Cardiac fibroblast (primary cell): ENCODE data around the gene ZEB1.
A peak's percentile ranks its signal among the peaks of the same experiment; 100 is the strongest.

ENCODE experiments used
- DNase-seq, 2 donors: peaks; one replicate each; pipeline versions ENCODE4 v3.0.0 to v3.0.0-alpha.2; 2010; ENCODE audit warnings: low read depth in 2 of 2
- H3K4me3 ChIP-seq, 2 donors: replicated peaks in 1 of 2; 1 replicate in 1 of 2; 2 replicates in 1 of 2; pipeline ENCODE4 v1.5.1; 2011; ENCODE audit warnings: low read depth in 2 of 2, low read length in 2 of 2, mild to moderate bottlenecking in 2 of 2, moderate library complexity in 1 of 2
- CTCF ChIP-seq: IDR thresholded peaks from one replicate; pipeline ENCODE4 v1.5.1; 2011; ENCODE audit warnings: low read depth, mild to moderate bottlenecking, low read length, inconsistent platforms

Gene ZEB1

GRCh38 chr10:31431021-31431420, 112.0 kb downstream of the ZEB1 start:
- no peak for TF ChIP-seq CTCF
- DNase-seq, result no peak
- H3K4me3 ChIP-seq, result no peak overlapping the region

GRCh38 chr10:31437959-31438358, 118.9 kb downstream of the ZEB1 start:
- no peak for DNase-seq
- TF ChIP-seq CTCF, result no peak
- no peak overlapping the region for H3K4me3 ChIP-seq

- TF ChIP-seq CTCF, result no peak
- no peak for DNase-seq
- no peak overlapping the region for H3K4me3 ChIP-seq
Observed at GRCh38 chr10:31451766-31452165, 132.8 kb downstream of the ZEB1 start.

GRCh38 chr10:31456468-31456867, 137.5 kb downstream of the ZEB1 start:
- H3K4me3 ChIP-seq, result no peak overlapping the region
- peak in 1 of 2 donors; percentile 40 for DNase-seq
- TF ChIP-seq CTCF, result no peak

GRCh38 chr10:31457858-31458257, 138.8 kb downstream of the ZEB1 start:
- DNase-seq, result peak in 1 of 2 donors; percentile 27

GRCh38 chr10:31458974-31459373, 140.0 kb downstream of the ZEB1 start:
- no peak overlapping the region for H3K4me3 ChIP-seq
- no peak for DNase-seq
- no peak for TF ChIP-seq CTCF

More at GRCh38 chr10:31457858-31458257, 138.8 kb downstream of the ZEB1 start:
- H3K4me3 ChIP-seq, result no peak overlapping the region
- TF ChIP-seq CTCF, result no peak

GRCh38 chr10:31460242-31460641, 141.2 kb downstream of the ZEB1 start:
- no peak overlapping the region for H3K4me3 ChIP-seq
- no peak for DNase-seq
- TF ChIP-seq CTCF, result no peak
